ENCODE measurements around the gene AMN1.

Gene AMN1

DNA sequence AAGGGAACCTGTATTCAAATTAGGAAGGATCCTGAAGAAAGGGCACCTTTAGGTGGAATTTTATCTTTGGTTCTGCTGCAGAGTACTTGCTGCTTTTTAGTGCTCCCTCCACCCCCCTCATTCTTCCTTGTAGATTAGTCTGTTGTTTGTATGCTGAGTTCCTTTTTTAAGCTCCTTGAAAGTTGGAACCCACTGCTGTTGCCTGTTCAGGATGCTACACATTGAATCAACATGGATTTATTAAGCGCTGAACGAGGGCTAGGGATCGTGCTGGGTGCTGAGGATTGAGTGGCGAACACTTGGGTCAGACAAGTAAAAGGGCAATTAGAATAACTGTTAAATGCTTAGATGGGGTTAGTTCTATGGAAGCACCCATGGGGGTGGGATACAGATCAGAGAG is 884 bp upstream of the AMN1 start:
- no peak for DNase-seq
- no peaks in the 10 kb centered on the region for H3K36me3 ChIP-seq
- peaks cover 4% of the 10 kb centered on the region for H3K9me3 ChIP-seq (ENCODE audit: severe bottlenecking)
- peak overlapping the region; percentile 83 for H3K27ac ChIP-seq
- TF ChIP-seq, protein P1, sequence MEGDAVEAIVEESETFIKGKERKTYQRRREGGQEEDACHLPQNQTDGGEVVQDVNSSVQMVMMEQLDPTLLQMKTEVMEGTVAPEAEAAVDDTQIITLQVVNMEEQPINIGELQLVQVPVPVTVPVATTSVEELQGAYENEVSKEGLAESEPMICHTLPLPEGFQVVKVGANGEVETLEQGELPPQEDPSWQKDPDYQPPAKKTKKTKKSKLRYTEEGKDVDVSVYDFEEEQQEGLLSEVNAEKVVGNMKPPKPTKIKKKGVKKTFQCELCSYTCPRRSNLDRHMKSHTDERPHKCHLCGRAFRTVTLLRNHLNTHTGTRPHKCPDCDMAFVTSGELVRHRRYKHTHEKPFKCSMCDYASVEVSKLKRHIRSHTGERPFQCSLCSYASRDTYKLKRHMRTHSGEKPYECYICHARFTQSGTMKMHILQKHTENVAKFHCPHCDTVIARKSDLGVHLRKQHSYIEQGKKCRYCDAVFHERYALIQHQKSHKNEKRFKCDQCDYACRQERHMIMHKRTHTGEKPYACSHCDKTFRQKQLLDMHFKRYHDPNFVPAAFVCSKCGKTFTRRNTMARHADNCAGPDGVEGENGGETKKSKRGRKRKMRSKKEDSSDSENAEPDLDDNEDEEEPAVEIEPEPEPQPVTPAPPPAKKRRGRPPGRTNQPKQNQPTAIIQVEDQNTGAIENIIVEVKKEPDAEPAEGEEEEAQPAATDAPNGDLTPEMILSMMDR (IDR thresholded peaks at IDR 0.05; ENCODE audit: low read depth, low read length): no peak
- no peaks in the 10 kb centered on the region for H3K27me3 ChIP-seq (ENCODE audit: insufficient read depth, low read depth, severe bottlenecking)
- peak overlapping the region; percentile 59 for H3K4me3 ChIP-seq (ENCODE audit: low read depth, low read length)

- Histone ChIP-seq H3K27me3 (ENCODE audit: insufficient read depth, low read depth, severe bottlenecking) (no peaks in the 10 kb centered on the region), H3K36me3 (no peaks in the 10 kb centered on the region), H3K9me3 (ENCODE audit: severe bottlenecking) (peaks cover 4% of the 10 kb centered on the region), H3K4me3 (ENCODE audit: low read depth, low read length) (peak overlapping the region; percentile 82), H3K27ac (peak overlapping the region; percentile 80)
- TF ChIP-seq, protein P1 (IDR thresholded peaks at IDR 0.05; ENCODE audit: low read depth, low read length): no peak
- DNase-seq: no peak
Measured at GRCh38 chr12:31728289-31728916, 418 bp downstream of the AMN1 start.

DNA sequence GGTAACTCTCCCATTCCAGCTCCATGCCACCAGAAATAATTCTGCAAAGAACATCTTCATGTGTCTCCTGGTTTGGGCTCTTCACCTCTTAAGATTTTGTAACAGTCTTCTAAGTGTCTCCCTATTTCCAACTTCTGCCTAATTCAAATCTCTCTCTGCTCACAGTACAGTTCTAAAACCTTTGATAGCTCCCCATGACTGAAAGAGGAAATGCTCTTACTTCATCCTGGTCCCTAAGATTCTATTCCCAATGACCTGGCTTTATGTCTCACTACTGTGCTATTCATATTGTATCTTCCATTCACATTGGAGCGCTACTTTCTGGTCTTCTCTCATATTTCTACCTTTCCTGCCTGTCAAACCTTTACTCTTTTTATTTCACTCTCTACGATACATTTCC is 1.6 kb downstream of the AMN1 start:
- Histone ChIP-seq H3K4me3 (ENCODE audit: low read depth, low read length) (no peak overlapping the region), H3K27me3 (ENCODE audit: insufficient read depth, low read depth, severe bottlenecking) (no peaks in the 10 kb centered on the region), H3K9me3 (ENCODE audit: severe bottlenecking) (peaks cover 4% of the 10 kb centered on the region), H3K27ac (no peak overlapping the region), H3K36me3 (no peaks in the 10 kb centered on the region)
- TF ChIP-seq, protein P1 (IDR thresholded peaks at IDR 0.05; ENCODE audit: low read depth, low read length): no peak
- no peak for DNase-seq

DNA sequence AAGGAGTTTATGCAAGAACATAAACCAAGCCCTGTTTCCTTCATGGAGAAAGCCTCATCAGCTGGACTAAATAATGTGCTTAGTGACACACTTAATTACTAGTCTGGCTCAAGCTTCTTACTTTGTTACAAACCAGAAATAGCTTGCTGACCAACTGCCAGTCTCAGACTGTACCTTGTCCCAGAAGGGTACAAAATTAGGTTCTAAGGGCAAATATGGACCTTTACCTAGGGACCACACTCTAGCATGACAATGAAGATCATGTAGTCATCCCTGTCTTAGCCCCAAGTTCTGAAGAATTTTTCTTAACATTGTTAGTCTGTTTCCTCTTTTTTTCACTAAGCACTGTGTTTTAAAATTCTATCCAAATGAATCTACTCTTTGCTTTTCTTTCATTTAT is 2.2 kb downstream of the AMN1 start:
- TF ChIP-seq, protein P1 (IDR thresholded peaks at IDR 0.05; ENCODE audit: low read depth, low read length): no peak
- Histone ChIP-seq H3K4me3 (ENCODE audit: low read depth, low read length) (no peak overlapping the region), H3K36me3 (no peaks in the 10 kb centered on the region), H3K9me3 (ENCODE audit: severe bottlenecking) (peaks cover 4% of the 10 kb centered on the region), H3K27me3 (ENCODE audit: insufficient read depth, low read depth, severe bottlenecking) (no peaks in the 10 kb centered on the region), H3K27ac (no peak overlapping the region; the same call in 1 of the 2 replicates)
- no peak for DNase-seq

GRCh38 chr12:31724557-31724956 is 4.3 kb downstream of the AMN1 start:
- H3K27ac ChIP-seq: no peak overlapping the region

More at GRCh38 chr12:31724557-31724956, 4.3 kb downstream of the AMN1 start:
- no peaks in the 10 kb centered on the region for H3K9me3 ChIP-seq (ENCODE audit: severe bottlenecking)
- TF ChIP-seq, protein P1 (IDR thresholded peaks at IDR 0.05; ENCODE audit: low read depth, low read length): no peak
- H3K27me3 ChIP-seq (ENCODE audit: insufficient read depth, low read depth, severe bottlenecking): no peaks in the 10 kb centered on the region
- H3K36me3 ChIP-seq: no peaks in the 10 kb centered on the region
- DNase-seq: no peak
- H3K4me3 ChIP-seq (ENCODE audit: low read depth, low read length): no peak overlapping the region
